OCI-LY1 (cell line): ENCODE data around the gene SYPL1.

Experiments used
- EZH2 ChIP-seq: fragments of 200-600 bp; sonication (generic), shearing (Covaris generic); IDR thresholded peaks from 2 replicates; pipeline ENCODE4 v1.8.0; 2017; ENCODE audit warnings: borderline replicate concordance, mixed run types, mild to moderate bottlenecking, antibody characterized with exemption, low read length, moderate library complexity, mixed read lengths
- TF ChIP-seq, protein P1 (sequence below): fragments of 200-600 bp; sonication (generic), shearing (Covaris generic); IDR thresholded peaks from 2 replicates; pipeline ENCODE4 v1.5.1; 2017; ENCODE audit warnings: mild to moderate bottlenecking, antibody characterized with exemption, low read length, moderate library complexity, mixed read lengths

DNA sequence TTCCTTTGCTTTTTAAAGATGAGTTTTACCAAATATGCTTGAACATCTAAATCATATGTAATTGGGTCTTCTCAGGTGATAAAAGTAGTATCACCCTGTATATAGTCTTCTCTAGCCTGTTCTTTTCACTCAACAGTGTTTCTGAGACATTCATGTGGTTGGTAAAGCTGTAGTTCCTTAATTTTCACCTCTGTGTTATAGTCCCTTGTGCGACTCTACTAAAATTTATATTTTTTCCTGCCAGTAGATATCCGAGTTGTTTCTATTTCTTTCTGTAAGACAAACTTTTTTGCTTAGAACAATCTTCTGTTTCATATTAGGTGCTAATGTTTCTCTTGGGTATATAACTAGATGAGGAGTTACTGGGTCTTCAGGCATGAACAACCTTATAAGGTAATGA lies 35.6 kb downstream of the SYPL1 start:
- TF ChIP-seq, protein P1, sequence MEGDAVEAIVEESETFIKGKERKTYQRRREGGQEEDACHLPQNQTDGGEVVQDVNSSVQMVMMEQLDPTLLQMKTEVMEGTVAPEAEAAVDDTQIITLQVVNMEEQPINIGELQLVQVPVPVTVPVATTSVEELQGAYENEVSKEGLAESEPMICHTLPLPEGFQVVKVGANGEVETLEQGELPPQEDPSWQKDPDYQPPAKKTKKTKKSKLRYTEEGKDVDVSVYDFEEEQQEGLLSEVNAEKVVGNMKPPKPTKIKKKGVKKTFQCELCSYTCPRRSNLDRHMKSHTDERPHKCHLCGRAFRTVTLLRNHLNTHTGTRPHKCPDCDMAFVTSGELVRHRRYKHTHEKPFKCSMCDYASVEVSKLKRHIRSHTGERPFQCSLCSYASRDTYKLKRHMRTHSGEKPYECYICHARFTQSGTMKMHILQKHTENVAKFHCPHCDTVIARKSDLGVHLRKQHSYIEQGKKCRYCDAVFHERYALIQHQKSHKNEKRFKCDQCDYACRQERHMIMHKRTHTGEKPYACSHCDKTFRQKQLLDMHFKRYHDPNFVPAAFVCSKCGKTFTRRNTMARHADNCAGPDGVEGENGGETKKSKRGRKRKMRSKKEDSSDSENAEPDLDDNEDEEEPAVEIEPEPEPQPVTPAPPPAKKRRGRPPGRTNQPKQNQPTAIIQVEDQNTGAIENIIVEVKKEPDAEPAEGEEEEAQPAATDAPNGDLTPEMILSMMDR: no peak
- no peak for TF ChIP-seq EZH2
